ENCODE data around the gene PRDM9.

- TF ChIP-seq CTCF (IDR thresholded peaks at IDR 0.05; ENCODE audit: insufficient read depth, low read length, poor library complexity, severe bottlenecking) (no peak), EZH2phosphoT487 (conservative IDR thresholded peaks at IDR 0.05; ENCODE audit: low read length) (no peak)
Measured at GRCh38 chr5:23473915-23474314, 33.5 kb upstream of the PRDM9 start.

Measured in SU-DHL-6 (cell line).